ENCODE measurements around the gene SLC27A3. TPM values are rescaled to one million over a fixed set of nuclear protein-coding genes. Genes with fewer than 3 reads are reported as not detected.
A peak's percentile ranks its signal among the peaks of the same experiment; 100 is the strongest.

The SLC27A3 gene
- total RNA-seq, 2 experiments from 2014 or later: 22.2 to 22.9 TPM

GRCh38 chr1:153790966-153791647 lies 15.9 kb downstream of the SLC27A3 start:
- Mint-ChIP-seq H3K27me3 (peaks cover 16% of the 10 kb centered on the region), H3K4me1 (peaks cover 50% of the 10 kb centered on the region), H3K4me3 (peak overlapping the region; percentile 22), H3K27ac (peak overlapping the region; percentile 81), H3K9me3 (no peaks in the 10 kb centered on the region), H3K36me3 (ENCODE audit: low read depth) (no peaks in the 10 kb centered on the region)
- ChIA-PET POLR2A (interaction anchor here (0.7 kb wide), 1 partner anchor 195 kb away, joined by 5 read pairs; the partner anchor contains the start of gene RAB13), CTCF (interaction anchor here (0.6 to 1.0 kb wide), 3 partner anchors 10 to 195 kb away, joined by 3 to 6 read pairs (median 3); partner anchors contain the start of genes GATAD2B and RAB13)
- DNase-seq: peak; percentile 44

- no peaks in the 10 kb centered on the region for H3K36me3 Mint-ChIP-seq (ENCODE audit: low read depth)
- H3K9me3 Mint-ChIP-seq: no peaks in the 10 kb centered on the region
- ChIA-PET POLR2A (interaction anchor here (0.7 kb wide), 1 partner anchor 194 kb away, joined by 5 read pairs; the partner anchor contains the start of gene RAB13), CTCF (interaction anchor here (0.6 to 1.6 kb wide), 4 partner anchors 10 to 194 kb away, joined by 3 to 6 read pairs (median 4); partner anchors contain the start of gene RAB13)
- peaks cover 11% of the 10 kb centered on the region for H3K27me3 Mint-ChIP-seq
- H3K4me3 Mint-ChIP-seq: no peak overlapping the region
- peaks cover 57% of the 10 kb centered on the region for H3K4me1 Mint-ChIP-seq
- DNase-seq: no peak
- peak overlapping the region; percentile 81 for H3K27ac Mint-ChIP-seq
These were observed 16.5 kb downstream of the SLC27A3 start for GRCh38 chr1:153791648-153792253.

GRCh38 chr1:153792631-153793041 lies 17.4 kb downstream of the SLC27A3 start:
- Mint-ChIP-seq H3K27me3 (peaks cover 6% of the 10 kb centered on the region), H3K36me3 (ENCODE audit: low read depth) (no peaks in the 10 kb centered on the region), H3K4me3 (no peak overlapping the region), H3K9me3 (no peaks in the 10 kb centered on the region), H3K4me1 (peaks cover 64% of the 10 kb centered on the region), H3K27ac (peak overlapping the region; percentile 64)
- CTCF ChIA-PET: interaction anchor here (0.7 to 1.7 kb wide), 4 partner anchors 10 to 1856 kb away, joined by 3 to 6 read pairs (median 4); no protein-coding TSS in a partner anchor
- POLR2A ChIA-PET: no interaction called here
- no peak for DNase-seq

- Mint-ChIP-seq H3K27ac (peak overlapping the region; percentile 22), H3K4me3 (no peak overlapping the region), H3K36me3 (ENCODE audit: low read depth) (no peaks in the 10 kb centered on the region), H3K9me3 (no peaks in the 10 kb centered on the region), H3K27me3 (no peaks in the 10 kb centered on the region), H3K4me1 (peaks cover 68% of the 10 kb centered on the region)
- no peak for DNase-seq
- CTCF ChIA-PET: interaction anchor here (1.3 to 1.7 kb wide), 3 partner anchors 9 to 163 kb away, joined by 3 to 5 read pairs (median 4); no protein-coding TSS in a partner anchor
- POLR2A ChIA-PET: no interaction called here
These were observed 18.2 kb downstream of the SLC27A3 start for GRCh38 chr1:153793261-153793972.

- POLR2A ChIA-PET: no interaction called here
These were observed 18.9 kb downstream of the SLC27A3 start for GRCh38 chr1:153793973-153794615.

GRCh38 chr1:153794624-153795329 lies 19.6 kb downstream of the SLC27A3 start:
- POLR2A ChIA-PET: interaction anchor here (0.6 kb wide), 1 partner anchor 30 kb away, joined by 4 read pairs; no protein-coding TSS in a partner anchor
- Mint-ChIP-seq H3K27me3 (no peaks in the 10 kb centered on the region), H3K4me1 (peaks cover 60% of the 10 kb centered on the region), H3K27ac (peak overlapping the region; percentile 58), H3K9me3 (no peaks in the 10 kb centered on the region), H3K4me3 (no peak overlapping the region), H3K36me3 (ENCODE audit: low read depth) (no peaks in the 10 kb centered on the region)
- no peak for DNase-seq
- CTCF ChIA-PET: interaction anchor here (0.8 to 1.2 kb wide), 2 partner anchors 13 to 192 kb away, joined by 3 read pairs; partner anchors contain the start of gene RAB13

More at GRCh38 chr1:153793973-153794615, 18.9 kb downstream of the SLC27A3 start:
- DNase-seq: no peak
- Mint-ChIP-seq H3K27me3 (no peaks in the 10 kb centered on the region), H3K9me3 (no peaks in the 10 kb centered on the region), H3K27ac (no peak overlapping the region), H3K36me3 (ENCODE audit: low read depth) (no peaks in the 10 kb centered on the region), H3K4me3 (no peak overlapping the region), H3K4me1 (peaks cover 65% of the 10 kb centered on the region)
- CTCF ChIA-PET: interaction anchor here (1.2 to 1.7 kb wide), 3 partner anchors 9 to 14 kb away, joined by 3 to 5 read pairs (median 3); no protein-coding TSS in a partner anchor

- H3K4me3 Mint-ChIP-seq: no peak overlapping the region
- no peak for DNase-seq
- CTCF ChIA-PET: interaction anchor here (0.5 to 1.2 kb wide), 3 partner anchors 13 to 191 kb away, joined by 3 read pairs; partner anchors contain the start of genes DENND4B and RAB13
- POLR2A ChIA-PET: no interaction called here
- H3K36me3 Mint-ChIP-seq (ENCODE audit: low read depth): no peaks in the 10 kb centered on the region
- no peak overlapping the region for H3K27ac Mint-ChIP-seq
- peaks cover 54% of the 10 kb centered on the region for H3K4me1 Mint-ChIP-seq
- H3K27me3 Mint-ChIP-seq: no peaks in the 10 kb centered on the region
- H3K9me3 Mint-ChIP-seq: no peaks in the 10 kb centered on the region
These were observed 20.2 kb downstream of the SLC27A3 start for GRCh38 chr1:153795330-153795837.

GRCh38 chr1:153795934-153796785 lies 21.0 kb downstream of the SLC27A3 start:
- peak; percentile 32 for DNase-seq
- Mint-ChIP-seq H3K27me3 (no peaks in the 10 kb centered on the region), H3K9me3 (no peaks in the 10 kb centered on the region), H3K36me3 (ENCODE audit: low read depth) (no peaks in the 10 kb centered on the region), H3K27ac (peak overlapping the region; percentile 74), H3K4me3 (no peak overlapping the region), H3K4me1 (peaks cover 46% of the 10 kb centered on the region)
- ChIA-PET CTCF (interaction anchor here (0.5 to 2.1 kb wide), 8 partner anchors 11 to 227 kb away, joined by 3 to 9 read pairs (median 4); partner anchors contain the start of genes DENND4B and RAB13), POLR2A (no interaction called here)

- DNase-seq: peak; percentile 91
- H3K27me3 Mint-ChIP-seq: no peaks in the 10 kb centered on the region
- no peak overlapping the region for H3K4me3 Mint-ChIP-seq
- peaks cover 40% of the 10 kb centered on the region for H3K4me1 Mint-ChIP-seq
- POLR2A ChIA-PET: no interaction called here
- CTCF ChIA-PET: interaction anchor here (0.8 to 2.1 kb wide), 7 partner anchors 10 to 226 kb away, joined by 3 to 9 read pairs (median 5); partner anchors contain the start of genes DENND4B and RAB13
- no peaks in the 10 kb centered on the region for H3K9me3 Mint-ChIP-seq
- H3K36me3 Mint-ChIP-seq (ENCODE audit: low read depth): peaks cover 2% of the 10 kb centered on the region
- H3K27ac Mint-ChIP-seq: peak overlapping the region; percentile 76
These were observed 21.8 kb downstream of the SLC27A3 start for GRCh38 chr1:153796786-153797659.

GRCh38 chr1:153798468-153798780 lies 23.2 kb downstream of the SLC27A3 start:
- CTCF ChIA-PET: interaction anchor here (0.8 to 0.9 kb wide), 2 partner anchors 16 to 65 kb away, joined by 3 to 4 read pairs; no protein-coding TSS in a partner anchor
- Mint-ChIP-seq H3K27me3 (no peaks in the 10 kb centered on the region), H3K4me1 (peaks cover 43% of the 10 kb centered on the region), H3K9me3 (no peaks in the 10 kb centered on the region), H3K36me3 (ENCODE audit: low read depth) (peaks cover 11% of the 10 kb centered on the region), H3K27ac (peak overlapping the region; percentile 58), H3K4me3 (no peak overlapping the region)
- POLR2A ChIA-PET: no interaction called here
- no peak for DNase-seq

All from activated CD4-positive, alpha-beta T cell treated with anti-CD3 and anti-CD28 coated beads, Interleukin-2, amount 10 ng/mL, durations not matched to agents 7 days and 5 days (primary cell).